HepG2 (cell line): ENCODE measurements around the gene MIEF2. TPM values are rescaled to one million over a fixed set of nuclear protein-coding genes. Genes with fewer than 3 reads are reported as not detected.

ENCODE experiments used
- ATAD3A ChIP-seq: sonication (generic); formaldehyde crosslinking; IDR thresholded peaks from 2 replicates; pipeline ENCODE4 v1.4.0; 2020; ENCODE audit warnings: missing genetic modification reagents
- BORCS8-MEF2B ChIP-seq: sonication (generic); formaldehyde crosslinking; IDR thresholded peaks from 2 replicates; pipeline ENCODE4 v1.8.0; 2022; ENCODE audit warnings: mild to moderate bottlenecking, missing genetic modification reagents
- CREB1 ChIP-seq, 2 experiments: fragments of 450-650 bp in 1 of 2; IDR thresholded peaks; 2 replicates each; pipeline ENCODE4 v1.6.1; 2016 to 2017; ENCODE audit warnings: control low read depth in 1 of 2, mild to moderate bottlenecking in 1 of 2, missing compliant biosample characterization in 1 of 2, missing genetic modification characterization in 1 of 2
- ELF4 ChIP-seq: sonication (generic); formaldehyde crosslinking; IDR thresholded peaks from 2 replicates; pipeline ENCODE4 v1.5.0; 2020; ENCODE audit warnings: missing genetic modification reagents, mild to moderate bottlenecking, moderate library complexity, borderline replicate concordance
- FOXA1 ChIP-seq, 2 experiments: fragments of 450-650 bp in 1 of 2; sonication (generic) in 1 of 2; formaldehyde crosslinking in 1 of 2; IDR thresholded peaks; 2 replicates each; pipeline versions ENCODE4 v1.4.0 to v1.6.1; 2016 to 2020; ENCODE audit warnings: missing genetic modification reagents in 1 of 2
- FOXA3 ChIP-seq: IDR thresholded peaks from 2 replicates; pipeline ENCODE4 v1.6.1; 2016; ENCODE audit warnings: missing genetic modification reagents, missing compliant biosample characterization
- FOXK1 ChIP-seq: sonication (generic); formaldehyde crosslinking; IDR thresholded peaks from 2 replicates; pipeline ENCODE4 v1.4.0; 2020; ENCODE audit warnings: low read depth, missing genetic modification reagents, borderline replicate concordance
- HIC2 ChIP-seq: sonication (generic); formaldehyde crosslinking; IDR thresholded peaks from 2 replicates; pipeline ENCODE4 v1.9.0; 2022; ENCODE audit warnings: low read depth, missing genetic modification reagents
- HNRNPK ChIP-seq: fragments of 200-400 bp; formaldehyde crosslinking; IDR thresholded peaks from 2 replicates; pipeline ENCODE4 v1.6.1; 2018; ENCODE audit warnings: low read length, low read depth, moderate library complexity, mild to moderate bottlenecking; ENCODE audit not compliant: poor library complexity, severe bottlenecking
- IRF2 ChIP-seq: IDR thresholded peaks from 2 replicates; pipeline ENCODE4 v1.6.1; 2018; ENCODE audit warnings: missing genetic modification reagents, missing compliant biosample characterization
- MED1 ChIP-seq: sonication (generic); formaldehyde crosslinking; IDR thresholded peaks from 2 replicates; pipeline ENCODE4 v1.4.0; 2020; ENCODE audit warnings: missing genetic modification reagents
- MTF2 ChIP-seq: sonication (generic); formaldehyde crosslinking; IDR thresholded peaks from 2 replicates; pipeline ENCODE4 v1.5.0; 2020; ENCODE audit warnings: missing genetic modification reagents, borderline replicate concordance
- PAX8 ChIP-seq: sonication (generic); formaldehyde crosslinking; IDR thresholded peaks from 2 replicates; pipeline ENCODE4 v1.8.0; 2022; ENCODE audit warnings: mild to moderate bottlenecking, missing genetic modification reagents, borderline replicate concordance
- PTBP1 ChIP-seq: fragments of 200-400 bp; formaldehyde crosslinking; IDR thresholded peaks from 2 replicates; pipeline ENCODE4 v1.6.1; 2018; ENCODE audit warnings: low read length, low read depth; ENCODE audit not compliant: poor library complexity, severe bottlenecking
- RXRA ChIP-seq: sonication (generic); formaldehyde crosslinking; IDR thresholded peaks from 2 replicates; pipeline ENCODE4 v1.5.1; 2020; ENCODE audit warnings: missing genetic modification reagents
- YEATS2 ChIP-seq: sonication (generic); formaldehyde crosslinking; IDR thresholded peaks from 2 replicates; pipeline ENCODE4 v1.4.0; 2020; ENCODE audit warnings: missing genetic modification reagents, borderline replicate concordance
- YY1 ChIP-seq: IDR thresholded peaks from 2 replicates; pipeline ENCODE4 v1.6.1; 2011; ENCODE audit warnings: low read length, low read depth, moderate library complexity, mild to moderate bottlenecking; ENCODE audit not compliant: insufficient read depth, insufficient replicate concordance
- ZGPAT ChIP-seq: IDR thresholded peaks from 2 replicates; pipeline ENCODE4 v1.6.1; 2016; ENCODE audit warnings: mild to moderate bottlenecking
- ZNF24 ChIP-seq: fragments of 450-650 bp; IDR thresholded peaks from 2 replicates; pipeline ENCODE4 v1.6.1; 2017; ENCODE audit warnings: antibody characterized with exemption, mild to moderate bottlenecking
- ZNF30 ChIP-seq: sonication (generic); formaldehyde crosslinking; IDR thresholded peaks from 2 replicates; pipeline ENCODE4 v1.5.0; 2020; ENCODE audit warnings: mild to moderate bottlenecking, missing genetic modification reagents
- ZNF431 ChIP-seq: sonication (generic); formaldehyde crosslinking; IDR thresholded peaks from 2 replicates; pipeline ENCODE4 v1.9.0; 2022; ENCODE audit warnings: missing genetic modification reagents, low read depth, mild to moderate bottlenecking, borderline replicate concordance
- ZNF451 ChIP-seq: sonication (generic); formaldehyde crosslinking; IDR thresholded peaks from 2 replicates; pipeline ENCODE4 v1.5.0; 2020; ENCODE audit warnings: mild to moderate bottlenecking, missing genetic modification reagents
- ZSCAN22 ChIP-seq: sonication (generic); formaldehyde crosslinking; IDR thresholded peaks from 2 replicates; pipeline ENCODE4 v1.4.0; 2020; ENCODE audit warnings: mild to moderate bottlenecking, missing genetic modification reagents
- polyA plus RNA-seq, 8 experiments: library from polyadenylated mRNA; depleted of rRNA in 3 of 8; stranded (reverse) in 7 of 8; unstranded in 1 of 8; fragments of >200 nt; fragmentation: Illumina TruSeq in 4 of 8; extraction: Trizol in 4 of 8; gene quantifications; 2 replicates each; pipeline versions ENCODE4 v1.2.1 to v1.2.3, GENCODE V29; 2011 to 2016; ENCODE audit warnings: low read depth in 4 of 8, missing spikeins in 1 of 8, mixed read lengths in 1 of 8; ENCODE audit not compliant: insufficient read depth in 1 of 8
- total RNA-seq, 5 experiments: library from RNA; depleted of rRNA; stranded (reverse); fragments of >200 nt; fragmentation: Illumina TruSeq; extraction: Trizol; gene quantifications; 2 replicates each; pipeline ENCODE4 v1.2.3, GENCODE V29; 2016; ENCODE audit warnings: low read depth in 1 of 5
- TF ChIP-seq, protein P1 (sequence below): sonication (generic); formaldehyde crosslinking; IDR thresholded peaks from 2 replicates; pipeline ENCODE4 v1.4.0; 2020; ENCODE audit warnings: mild to moderate bottlenecking, missing genetic modification reagents

Gene MIEF2
- total and polyA plus RNA-seq, 2 of the 13 experiments (the other 11 are each of a cell fraction or from before 2014, with no cell fraction given): 6.0 to 8.0 TPM

DNA sequence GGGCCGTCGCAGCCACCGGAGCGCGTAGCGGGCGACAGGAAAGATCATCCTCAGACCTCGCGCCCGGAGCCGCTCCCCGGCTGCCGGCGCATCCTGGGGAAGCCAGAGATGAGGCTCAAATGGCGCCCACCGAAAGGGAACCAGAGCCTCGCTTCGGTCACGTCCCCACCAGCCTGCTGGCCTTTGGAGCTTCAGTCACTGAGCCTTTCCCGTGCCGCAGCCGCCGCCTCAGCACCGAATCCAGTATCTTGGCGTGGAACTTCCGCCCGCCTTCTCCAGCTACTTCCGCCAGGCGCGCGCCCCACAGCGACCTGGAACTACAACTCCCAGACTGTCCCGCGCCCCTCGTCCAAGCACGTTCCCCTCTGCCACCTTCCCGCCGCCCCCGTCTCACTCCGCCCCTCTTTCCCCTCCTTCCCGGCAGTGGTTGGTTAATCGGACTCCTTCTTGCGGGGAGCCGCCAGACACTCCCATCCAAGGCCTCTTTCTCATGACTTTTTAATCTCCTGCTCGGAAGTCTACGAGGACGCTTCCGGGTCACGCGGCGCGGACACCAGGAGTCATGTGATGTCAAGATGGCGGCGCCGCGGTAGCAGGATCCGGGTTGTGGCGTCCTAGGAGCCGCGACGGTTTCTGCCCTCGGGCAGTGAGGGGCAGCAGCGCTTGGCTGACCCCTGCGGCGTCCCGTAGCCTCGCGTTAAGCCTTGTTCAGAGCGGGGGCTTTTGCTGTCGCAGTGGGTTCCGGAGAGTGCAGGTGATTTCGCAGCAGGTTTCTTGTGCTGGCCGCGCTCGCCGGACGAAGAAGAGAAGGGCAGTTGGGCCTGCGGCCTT, 54.5 kb downstream of the MIEF2 start, which contains the start of the genes SMCR8 and TOP3A (continued):
- TF ChIP-seq IRF2 (peak; percentile 9), MTF2 (CRISPR knock-in tag) (0 out of 2 replicates have a peak, but pooled peaks have one; percentile 14), ATAD3A (CRISPR knock-in tag) (no peak), ELF4 (peak; percentile 96), FOXA1 (IDR thresholded peaks at IDR 0.05) (no peak), FOXA1 (CRISPR knock-in tag; IDR thresholded peaks at IDR 0.05) (0 out of 2 replicates have a peak, but pooled peaks have one; percentile 2), FOXA3 (CRISPR knock-in tag) (0 out of 2 replicates have a peak, but pooled peaks have one; percentile 6), RXRA (CRISPR knock-in tag) (peak; percentile 56), ZNF30 (no peak), CREB1 (IDR thresholded peaks at IDR 0.05) (peak; percentile 79), CREB1 (CRISPR knock-in tag; IDR thresholded peaks at IDR 0.05) (peak; percentile 86), BORCS8-MEF2B (peak; percentile 32; the same call in 1 of the 2 replicates), HNRNPK (peak; percentile 67), PAX8 (CRISPR knock-in tag) (0 out of 2 replicates have a peak, but pooled peaks have one; percentile 15), ZNF24 (no peak), YY1 (peak; percentile 97), ZSCAN22 (CRISPR knock-in tag) (no peak), ZGPAT (CRISPR knock-in tag) (peak; percentile 78), HIC2 (CRISPR knock-in tag) (peak; percentile 30; the same call in 1 of the 2 replicates), ZNF451 (CRISPR knock-in tag) (peak; percentile 47; the same call in 1 of the 2 replicates), MED1 (peak; percentile 25; the same call in 1 of the 2 replicates), PTBP1 (no peak), YEATS2 (CRISPR knock-in tag) (peak; percentile 49; the same call in 1 of the 2 replicates), ZNF431 (peak; percentile 81; the same call in 1 of the 2 replicates), FOXK1 (CRISPR knock-in tag) (peak; percentile 89; the same call in 1 of the 2 replicates)
- TF ChIP-seq, protein P1, sequence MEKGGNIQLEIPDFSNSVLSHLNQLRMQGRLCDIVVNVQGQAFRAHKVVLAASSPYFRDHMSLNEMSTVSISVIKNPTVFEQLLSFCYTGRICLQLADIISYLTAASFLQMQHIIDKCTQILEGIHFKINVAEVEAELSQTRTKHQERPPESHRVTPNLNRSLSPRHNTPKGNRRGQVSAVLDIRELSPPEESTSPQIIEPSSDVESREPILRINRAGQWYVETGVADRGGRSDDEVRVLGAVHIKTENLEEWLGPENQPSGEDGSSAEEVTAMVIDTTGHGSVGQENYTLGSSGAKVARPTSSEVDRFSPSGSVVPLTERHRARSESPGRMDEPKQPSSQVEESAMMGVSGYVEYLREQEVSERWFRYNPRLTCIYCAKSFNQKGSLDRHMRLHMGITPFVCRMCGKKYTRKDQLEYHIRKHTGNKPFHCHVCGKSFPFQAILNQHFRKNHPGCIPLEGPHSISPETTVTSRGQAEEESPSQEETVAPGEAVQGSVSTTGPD (CRISPR knock-in tag): 0 out of 2 replicates have a peak, but pooled peaks have one; percentile 12
